H54 (cell line): ENCODE measurements around the gene IL2RA.
"Not testable (repeated sequence)": the region's sequence is repeated elsewhere in the genome, so short reads cannot be mapped to it uniquely, and the experiment has no call there.

Experiments used
- DNase-seq: peaks from one replicate; pipeline ENCODE4 v3.0.0; 2011; ENCODE audit warnings: low spot score, mixed read lengths; ENCODE audit not compliant: insufficient read length
- FAIRE-seq: peaks from 3 replicates; lab custom pipeline; 2011; peaks lifted over from hg19 to GRCh38; lab: Jason Lieb, UNC
- POLR2A ChIP-seq: IDR thresholded peaks from 2 replicates; pipeline ENCODE4 v1.6.1; 2011; ENCODE audit warnings: low read depth, mild to moderate bottlenecking, low read length

Gene IL2RA

DNA sequence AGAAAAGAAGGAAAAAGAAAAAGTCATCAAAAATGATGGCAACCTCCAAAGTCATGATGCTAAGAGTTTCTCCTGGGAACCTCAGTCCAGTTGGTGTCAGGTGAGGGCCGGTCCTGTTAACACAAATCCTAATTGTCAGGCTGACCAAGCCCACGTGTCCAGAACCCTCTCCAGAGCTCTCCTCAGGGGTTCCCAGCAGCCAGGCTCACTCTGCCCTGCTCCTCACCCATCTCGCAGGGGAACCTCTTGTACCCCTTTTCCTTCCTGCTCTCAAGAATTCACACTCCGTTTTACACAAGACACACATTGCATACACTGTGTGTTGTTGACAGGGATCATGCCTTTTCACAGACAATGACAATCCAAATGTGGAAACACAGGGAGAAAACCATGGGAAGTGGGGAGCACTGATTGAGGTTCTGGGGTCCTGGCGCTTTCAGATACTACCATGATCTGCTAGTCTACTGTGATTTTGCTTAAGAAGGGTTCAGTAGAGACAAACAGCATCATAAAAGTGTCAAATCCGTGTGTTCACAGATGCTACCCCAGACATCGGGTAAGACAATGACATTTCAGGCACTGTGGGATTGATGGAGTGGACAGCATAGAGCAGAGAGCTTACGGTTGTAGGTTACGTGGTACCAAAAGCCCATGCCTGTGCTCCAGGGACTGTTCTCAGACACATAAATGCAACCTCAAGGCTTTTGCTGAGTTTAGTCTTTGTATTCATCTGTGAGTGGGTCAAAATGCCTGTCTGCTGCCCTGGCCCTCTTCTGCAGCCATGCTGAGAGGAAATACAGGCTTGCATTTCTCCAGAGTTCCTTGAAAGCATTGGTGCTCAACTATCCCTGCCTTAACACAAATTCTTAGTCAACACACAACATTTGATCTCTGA is 16.0 kb downstream of the IL2RA start:
- DNase-seq, result no peak
- TF ChIP-seq POLR2A, result no peak
- FAIRE-seq, result no peak

DNA sequence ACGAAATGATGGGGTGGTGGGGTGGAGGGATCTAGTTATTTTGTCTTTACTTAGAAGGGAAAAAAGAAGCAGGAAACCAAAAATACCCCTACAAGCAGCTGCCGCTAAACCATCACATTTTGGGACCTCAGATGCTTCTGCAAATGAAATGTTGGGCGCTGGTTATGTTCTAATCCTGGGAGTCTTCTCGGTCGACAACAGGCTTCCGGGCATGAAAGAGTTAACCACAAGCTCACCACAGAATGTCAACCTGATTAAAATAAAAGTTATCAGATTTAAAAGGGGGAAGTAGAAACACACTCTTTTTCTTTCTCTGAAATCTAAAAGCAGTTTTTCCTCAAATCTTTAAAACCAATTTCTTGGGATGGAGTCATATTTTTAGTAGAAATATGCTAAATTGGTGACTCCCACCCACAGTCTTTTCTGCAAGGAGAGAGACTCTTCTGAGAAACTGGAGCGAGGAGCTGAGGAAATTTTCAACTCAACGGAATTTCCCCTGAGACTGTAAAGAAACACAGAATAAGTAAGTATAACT is 16.8 kb downstream of the IL2RA start:
- no peak for TF ChIP-seq POLR2A
- FAIRE-seq (no peak), DNase-seq (no peak)

DNA sequence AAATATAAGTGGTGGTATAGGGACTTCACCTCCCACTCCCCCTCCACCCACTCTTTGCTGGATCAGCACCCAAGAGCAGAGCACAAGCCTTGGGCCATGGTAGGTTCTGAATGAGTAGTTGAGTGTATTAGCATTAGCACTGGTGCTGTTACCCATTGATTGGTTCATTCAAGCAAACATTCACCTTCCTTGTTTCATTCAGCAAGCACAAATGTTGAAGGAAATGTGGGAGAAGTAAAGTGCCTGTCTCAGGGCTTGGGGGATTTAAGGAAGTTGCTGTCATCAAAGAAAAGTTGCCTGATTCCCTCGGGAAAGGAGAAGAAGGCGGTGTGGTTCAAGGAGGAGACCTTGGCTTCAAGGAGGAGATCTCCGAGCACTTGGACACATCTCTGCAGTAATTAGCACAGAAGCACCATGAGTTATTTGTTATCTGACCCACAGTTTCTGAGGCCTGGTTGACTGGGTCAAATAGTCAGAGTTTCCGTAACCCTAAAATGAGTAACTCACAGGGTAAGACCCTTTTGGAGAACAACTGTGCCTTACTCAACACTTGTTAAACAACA is 17.3 kb downstream of the IL2RA start:
- TF ChIP-seq POLR2A, result no peak
- no peak for FAIRE-seq

DNA sequence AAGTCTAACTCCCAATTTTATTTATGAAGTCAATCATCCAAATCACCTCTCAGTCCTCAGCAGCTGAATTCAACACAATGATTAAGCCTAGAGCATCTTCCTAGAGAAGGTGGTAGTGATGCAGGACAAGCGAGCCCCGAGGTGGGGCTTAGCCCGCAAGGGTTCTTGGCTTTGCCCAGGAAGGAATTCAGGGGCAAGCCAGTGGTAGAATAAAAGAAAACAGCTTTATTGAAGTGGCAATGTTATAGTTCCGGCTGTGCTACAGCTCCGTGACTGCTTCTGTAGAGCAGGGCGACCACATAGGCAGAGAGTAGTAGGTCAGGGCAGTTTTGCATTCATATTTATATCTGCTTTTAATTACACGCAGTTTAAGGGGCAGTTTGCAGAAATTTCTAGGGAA is 18.1 kb downstream of the IL2RA start:
- no peak for TF ChIP-seq POLR2A
- DNase-seq (no peak), FAIRE-seq (no peak)

More for the DNA sequence above, 17.3 kb downstream of the IL2RA start:
- no peak for DNase-seq

DNA sequence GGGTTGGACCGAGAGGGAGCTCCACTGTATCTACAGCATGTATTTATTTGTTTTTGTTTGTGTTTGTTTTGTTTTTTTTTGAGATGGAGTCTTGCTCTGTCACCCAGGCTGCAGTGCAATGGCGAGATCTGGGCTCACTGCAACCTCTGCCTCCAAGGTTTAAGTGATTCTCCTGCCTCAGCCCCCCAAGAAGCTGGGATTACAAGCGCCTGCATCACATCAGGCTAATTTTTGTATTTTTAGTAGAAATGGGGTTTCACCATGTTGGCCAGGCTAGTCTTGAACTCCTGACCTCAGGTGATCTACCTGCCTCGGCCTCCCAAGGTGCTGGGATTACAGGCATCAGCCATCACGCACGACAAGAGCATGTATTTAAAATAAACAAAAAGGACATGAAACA is 18.8 kb downstream of the IL2RA start:
- FAIRE-seq, DNase-seq: not testable (repeated sequence)

DNA sequence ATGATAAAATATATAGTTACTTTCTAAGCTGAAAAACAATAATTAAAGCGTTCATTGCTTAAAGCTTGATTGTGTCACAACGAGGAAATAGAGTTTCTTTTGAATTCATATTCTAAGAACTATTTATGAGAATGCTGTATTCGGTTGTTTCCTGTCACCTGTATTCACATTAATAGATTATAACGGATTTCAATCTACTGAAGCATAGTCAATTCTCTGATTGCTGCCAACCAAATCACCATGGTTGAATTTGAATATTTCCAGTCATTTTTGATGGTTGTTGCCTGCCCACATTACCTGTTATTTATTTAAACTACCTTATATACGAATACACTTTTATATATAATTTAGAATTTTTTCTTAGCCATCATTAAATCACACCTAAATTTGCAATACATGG is 22.0 kb downstream of the IL2RA start:
- TF ChIP-seq POLR2A, result no peak
- DNase-seq (no peak), FAIRE-seq (no peak)

DNA sequence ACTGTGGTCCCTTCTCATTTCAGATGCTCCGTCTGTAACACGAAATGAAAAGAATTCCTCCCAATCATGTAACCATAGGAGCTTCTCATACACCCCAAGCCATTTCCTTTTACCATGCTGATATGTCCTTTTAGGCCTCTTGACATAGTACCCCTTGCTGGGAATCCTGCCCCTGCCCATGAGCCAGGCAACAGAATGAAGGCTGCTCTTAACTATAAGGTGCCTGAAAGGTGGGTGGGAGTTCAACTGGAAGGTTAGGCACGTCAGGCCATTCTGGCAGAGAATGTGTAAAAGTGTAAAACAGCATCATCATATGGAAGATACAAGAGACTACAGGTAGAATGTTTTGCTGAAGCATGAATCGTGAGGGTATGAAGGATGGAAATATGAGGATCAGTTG is 22.5 kb downstream of the IL2RA start:
- no peak for TF ChIP-seq POLR2A
- FAIRE-seq (no peak), DNase-seq (no peak)

DNA sequence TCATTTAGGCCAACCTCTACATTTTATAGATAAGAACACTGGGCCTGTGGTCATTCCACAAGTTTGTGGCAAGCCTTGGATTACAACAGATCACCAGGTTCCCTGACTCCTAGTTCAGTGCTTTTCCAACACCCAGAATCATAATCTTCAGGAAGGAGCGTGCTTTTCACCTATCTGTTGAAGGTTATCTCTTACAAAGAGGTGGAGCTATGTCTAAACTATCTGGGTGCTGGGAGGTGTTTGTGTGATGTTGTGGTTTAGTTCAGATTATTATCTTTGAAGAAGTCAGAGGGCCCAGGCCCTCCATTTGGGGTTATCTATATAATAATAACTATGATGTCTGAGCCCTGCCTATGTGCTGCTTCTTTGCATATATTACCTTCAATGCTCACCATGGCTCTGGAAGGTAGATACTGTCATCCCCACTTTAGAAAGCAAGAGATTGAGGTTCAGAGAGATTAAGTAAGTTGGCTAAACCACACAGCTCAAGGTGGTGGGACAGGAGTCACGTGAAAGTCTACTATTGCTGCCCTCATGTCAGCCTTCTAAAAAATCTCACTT is 24.0 kb downstream of the IL2RA start:
- FAIRE-seq, result no peak

DNA sequence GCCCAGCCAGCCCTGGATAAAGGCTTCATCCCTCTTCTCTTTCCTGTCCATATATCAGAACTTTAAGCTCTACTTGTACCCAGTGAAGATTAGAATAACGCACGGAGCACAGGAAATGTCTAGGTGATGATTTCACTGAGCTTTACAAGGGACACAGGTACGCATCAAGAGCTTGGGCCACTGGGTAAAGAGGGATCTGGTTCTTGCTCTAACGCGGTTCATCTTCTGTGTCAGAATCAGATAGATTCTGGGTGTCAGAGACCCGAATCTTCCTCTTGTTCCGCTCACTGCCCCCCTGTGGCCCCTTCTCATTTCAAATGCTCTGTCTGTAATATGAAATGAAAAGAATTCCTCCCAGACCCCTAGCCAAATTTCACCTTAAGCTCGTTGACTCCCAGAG is 24.7 kb downstream of the IL2RA start:
- no peak for TF ChIP-seq POLR2A
- FAIRE-seq (no peak), DNase-seq (no peak)

More for the DNA sequence above, 24.0 kb downstream of the IL2RA start:
- no peak for TF ChIP-seq POLR2A
- DNase-seq, result no peak

DNA sequence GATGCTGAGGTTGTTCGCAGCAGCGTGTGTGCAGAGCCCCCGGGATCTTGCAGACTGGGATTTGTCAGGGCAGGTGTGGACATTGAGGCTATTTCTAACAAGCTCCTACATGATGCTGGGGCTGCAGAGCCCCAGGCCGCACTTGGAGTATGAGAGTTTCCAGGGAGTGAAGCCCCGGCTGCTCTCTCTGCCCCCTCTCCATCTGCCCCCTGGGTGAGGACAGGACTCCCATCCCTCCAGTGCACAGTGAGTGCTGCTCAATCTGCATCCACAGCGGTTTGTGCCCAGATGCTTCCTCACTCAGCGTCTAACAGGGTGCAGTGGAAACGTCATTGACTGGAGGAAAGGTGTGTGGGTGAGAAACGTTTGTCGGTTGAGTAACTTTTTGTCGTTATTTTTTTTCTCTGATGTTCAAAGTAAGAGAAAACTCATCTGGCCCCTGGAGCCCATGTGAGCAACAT is 25.3 kb downstream of the IL2RA start:
- FAIRE-seq, result no peak
- TF ChIP-seq POLR2A, result no peak
- DNase-seq, result no peak

DNA sequence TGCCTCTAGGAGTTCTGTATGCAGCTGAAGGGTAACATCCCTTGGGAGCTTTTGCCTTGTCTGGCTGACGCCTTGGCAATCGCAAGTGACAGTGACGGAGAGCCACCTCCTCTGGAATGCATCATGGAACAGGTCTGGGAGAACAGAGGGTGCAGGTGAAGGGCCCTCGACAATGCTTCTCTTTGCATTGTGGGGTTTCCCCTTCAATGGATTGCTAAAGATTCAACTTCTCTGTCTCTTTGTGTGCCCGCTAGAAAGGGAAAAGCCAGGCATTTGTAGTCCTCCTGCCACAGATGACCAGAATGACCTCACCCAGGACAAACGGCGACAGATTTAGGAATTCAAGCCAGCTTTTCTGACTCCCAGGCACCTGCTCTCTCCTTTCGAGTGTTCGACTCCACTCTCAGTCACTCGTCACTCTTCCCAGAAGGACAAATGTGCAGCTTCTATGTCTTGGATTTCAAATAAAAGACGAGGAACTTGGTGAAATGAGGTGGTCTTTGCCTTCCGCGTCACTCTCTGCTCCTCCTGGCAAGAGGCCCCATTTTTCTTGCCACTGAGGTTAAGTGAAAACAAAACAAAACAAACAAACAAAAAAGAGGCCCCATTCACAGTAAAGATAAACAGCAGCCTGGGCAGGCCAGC is 26.1 kb downstream of the IL2RA start:
- no peak for TF ChIP-seq POLR2A
- no peak for FAIRE-seq
- no peak for DNase-seq

DNA sequence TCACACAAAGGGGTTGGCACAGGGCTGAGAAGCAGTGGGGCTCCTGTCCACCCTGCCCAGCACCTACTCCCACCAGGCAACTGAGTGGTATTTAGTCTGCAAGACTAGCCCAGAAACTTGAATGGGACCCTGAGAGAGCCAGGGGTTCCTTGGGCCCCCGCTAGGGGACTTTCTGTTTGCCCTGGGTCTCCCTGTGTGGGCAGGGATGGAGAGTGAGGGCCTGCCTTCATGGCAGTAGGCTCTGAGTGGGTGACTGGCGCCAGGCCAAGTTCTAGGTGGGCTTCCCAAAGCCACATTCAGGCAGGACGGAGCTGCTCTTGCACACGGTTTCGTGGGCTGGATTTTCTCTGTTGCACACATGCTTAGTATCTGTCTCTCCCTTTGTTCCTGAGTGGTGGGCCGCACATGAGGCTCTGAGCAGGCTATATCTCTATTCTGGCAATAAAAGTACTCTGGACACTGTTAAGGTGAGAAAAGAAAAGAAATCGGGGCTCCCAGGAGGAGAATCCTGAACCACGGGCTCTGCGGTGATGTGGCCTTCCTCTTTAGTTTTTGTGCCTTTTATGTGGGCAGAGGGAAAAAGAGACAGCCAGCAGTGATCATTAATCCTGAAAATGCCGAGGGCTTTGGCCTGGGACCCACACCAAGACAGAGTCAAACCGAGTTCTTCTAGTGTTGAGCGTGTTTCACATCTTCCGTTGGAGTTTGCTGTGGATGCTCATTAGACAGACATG is 26.9 kb downstream of the IL2RA start:
- no peak for FAIRE-seq

DNA sequence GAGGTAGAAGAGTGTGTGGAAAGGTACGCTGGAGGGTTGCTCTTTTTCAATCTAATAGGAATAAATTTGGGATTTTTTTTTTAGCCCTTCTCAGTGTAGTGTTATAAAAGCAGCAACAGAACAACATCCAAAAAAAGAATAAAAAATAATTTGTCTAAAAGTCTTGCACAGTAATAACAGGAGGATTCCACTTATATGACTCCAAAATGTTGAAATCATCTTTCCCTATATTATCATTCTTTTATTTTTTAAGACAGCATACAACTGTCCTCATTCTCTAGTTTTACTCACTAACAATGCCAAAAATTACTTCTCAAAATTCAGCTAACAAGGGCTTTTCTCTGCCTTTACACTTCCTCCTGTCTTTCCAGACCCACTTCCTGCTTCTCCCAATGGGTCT is 27.8 kb downstream of the IL2RA start:
- no peak for FAIRE-seq
- no peak for TF ChIP-seq POLR2A
- DNase-seq, result no peak

More for the DNA sequence above, 26.9 kb downstream of the IL2RA start:
- no peak for DNase-seq
- TF ChIP-seq POLR2A, result no peak
